ENCODE data around the gene IFITM10.

- TF ChIP-seq GATA3 (IDR thresholded peaks at IDR 0.05; ENCODE audit: low read depth, low read length) (no peak), GATA2 (IDR thresholded peaks at IDR 0.05; ENCODE audit: low read depth, low read length) (no peak)
These were observed 36.1 kb upstream of the IFITM10 start for GRCh38 chr11:1786466-1786865.
